Measurements from ENCODE around the gene SNX33. TPM values are rescaled to one million over a fixed set of nuclear protein-coding genes. Genes with fewer than 3 reads are reported as not detected.

The SNX33 gene
- total and polyA plus RNA-seq, 2 experiments from 2014 or later = 17.8 to 21.8 TPM

DNA sequence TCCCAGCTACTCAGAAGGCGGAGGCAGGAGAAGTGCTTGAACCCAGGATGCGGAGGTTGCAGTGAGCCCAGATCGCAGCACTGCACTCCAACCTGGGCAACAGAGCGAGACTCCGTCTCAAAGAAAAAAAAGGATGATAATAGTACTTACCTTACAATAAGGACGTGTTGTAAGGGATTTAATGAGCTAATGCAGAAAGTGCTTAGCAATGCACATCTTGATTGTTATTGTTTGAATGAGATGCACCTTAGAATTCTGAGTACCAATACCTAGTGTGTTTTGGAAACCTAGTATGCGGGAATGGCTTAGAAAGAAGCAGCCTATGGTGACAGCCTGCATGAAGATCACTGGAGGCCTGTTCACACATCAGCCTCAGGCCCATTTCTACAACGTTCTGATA, 41.7 kb upstream of the SNX33 start:
- Histone ChIP-seq H3K79me2 (no peaks in the 10 kb centered on the region), H4K20me1 (ENCODE audit: insufficient read depth, poor library complexity, severe bottlenecking) (no peaks in the 10 kb centered on the region), H3K4me1 (ENCODE audit: insufficient read depth) (no peaks in the 10 kb centered on the region), H3K4me3 (no peak overlapping the region), H2AFZ (no peak overlapping the region), H3K9me2 (replicated peaks; ENCODE audit: insufficient read depth) (no peaks in the 10 kb centered on the region), H3K27ac (no peak overlapping the region), H3K27me3 (no peaks in the 10 kb centered on the region), H3K9me3 (ENCODE audit: low read depth) (no peaks in the 10 kb centered on the region), H3K36me3 (replicated peaks; ENCODE audit: insufficient read depth, low read depth) (no peaks in the 10 kb centered on the region), H3K4me2 (no peak overlapping the region)
- WGBS (ENCODE audit: low lambda C conversion rate, missing lambda C conversion rate) = 95% methylated on average over 8 of the region's 8 CpGs
- DNase-seq (ENCODE audit: low spot score) = no peak
- TF ChIP-seq, protein P1, sequence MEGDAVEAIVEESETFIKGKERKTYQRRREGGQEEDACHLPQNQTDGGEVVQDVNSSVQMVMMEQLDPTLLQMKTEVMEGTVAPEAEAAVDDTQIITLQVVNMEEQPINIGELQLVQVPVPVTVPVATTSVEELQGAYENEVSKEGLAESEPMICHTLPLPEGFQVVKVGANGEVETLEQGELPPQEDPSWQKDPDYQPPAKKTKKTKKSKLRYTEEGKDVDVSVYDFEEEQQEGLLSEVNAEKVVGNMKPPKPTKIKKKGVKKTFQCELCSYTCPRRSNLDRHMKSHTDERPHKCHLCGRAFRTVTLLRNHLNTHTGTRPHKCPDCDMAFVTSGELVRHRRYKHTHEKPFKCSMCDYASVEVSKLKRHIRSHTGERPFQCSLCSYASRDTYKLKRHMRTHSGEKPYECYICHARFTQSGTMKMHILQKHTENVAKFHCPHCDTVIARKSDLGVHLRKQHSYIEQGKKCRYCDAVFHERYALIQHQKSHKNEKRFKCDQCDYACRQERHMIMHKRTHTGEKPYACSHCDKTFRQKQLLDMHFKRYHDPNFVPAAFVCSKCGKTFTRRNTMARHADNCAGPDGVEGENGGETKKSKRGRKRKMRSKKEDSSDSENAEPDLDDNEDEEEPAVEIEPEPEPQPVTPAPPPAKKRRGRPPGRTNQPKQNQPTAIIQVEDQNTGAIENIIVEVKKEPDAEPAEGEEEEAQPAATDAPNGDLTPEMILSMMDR (IDR thresholded peaks at IDR 0.05; ENCODE audit: poor library complexity) = no peak
- TF ChIP-seq EZH2 (IDR thresholded peaks at IDR 0.05; ENCODE audit: borderline replicate concordance) (no peak), EZH2phosphoT487 (IDR thresholded peaks at IDR 0.05; ENCODE audit: low read depth, severe bottlenecking, unreplicated experiment) (no peak)

DNA sequence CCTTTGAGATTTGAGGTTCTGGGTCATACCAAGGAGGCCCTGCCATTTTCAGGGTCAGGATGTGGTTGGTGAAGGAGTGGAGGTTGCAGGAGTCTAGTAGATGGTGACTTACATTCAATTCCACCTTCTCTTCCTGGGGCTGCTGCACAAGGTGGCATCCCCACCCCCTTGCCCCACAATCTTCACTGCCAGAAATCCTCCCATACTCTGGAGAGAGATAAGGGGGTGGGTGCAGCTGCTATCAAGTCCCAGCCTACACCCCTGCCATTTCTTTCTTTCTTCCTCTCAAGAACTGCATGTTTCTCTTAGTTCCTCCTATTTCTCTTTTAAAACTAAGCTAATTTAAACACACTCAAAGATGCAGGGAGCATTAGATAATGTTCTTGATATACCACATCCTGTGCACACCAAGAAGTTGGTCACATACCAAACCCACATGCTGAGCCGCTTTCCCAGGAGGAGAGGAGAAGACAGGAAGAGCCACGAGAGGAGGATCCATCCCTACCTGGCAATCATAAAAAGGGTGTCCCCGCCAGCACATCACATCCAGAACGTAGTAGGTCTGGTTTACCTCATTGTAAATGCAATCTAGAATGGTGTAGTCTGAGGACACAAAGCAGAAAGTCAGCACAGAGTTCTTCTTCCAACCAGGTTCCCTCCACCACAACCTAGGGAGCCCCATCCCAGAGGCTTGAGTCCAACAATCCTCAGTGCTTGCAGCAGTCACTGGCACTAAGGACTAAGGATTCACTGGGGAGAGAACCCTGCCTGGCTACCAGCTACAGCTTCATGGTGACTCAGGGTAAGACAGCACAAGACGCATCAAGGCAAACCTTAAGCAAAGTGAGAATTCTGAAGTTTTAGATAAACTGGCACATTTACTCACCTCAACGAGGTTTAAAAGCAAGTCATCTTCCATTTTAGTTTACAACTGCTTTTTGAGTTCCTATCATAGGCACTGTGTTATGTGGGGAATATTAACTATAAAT, 40.7 kb upstream of the SNX33 start:
- DNase-seq (ENCODE audit: low spot score) = no peak
- TF ChIP-seq EZH2 (IDR thresholded peaks at IDR 0.05; ENCODE audit: borderline replicate concordance) (no peak), EZH2phosphoT487 (IDR thresholded peaks at IDR 0.05; ENCODE audit: low read depth, severe bottlenecking, unreplicated experiment) (no peak)
- TF ChIP-seq, protein P1 (IDR thresholded peaks at IDR 0.05; ENCODE audit: poor library complexity) = no peak
- H3K36me3 ChIP-seq (replicated peaks; ENCODE audit: insufficient read depth, low read depth) = no peaks in the 10 kb centered on the region
- no peaks in the 10 kb centered on the region for H3K9me2 ChIP-seq (replicated peaks; ENCODE audit: insufficient read depth)
- no peaks in the 10 kb centered on the region for H3K27me3 ChIP-seq
- H3K4me2 ChIP-seq = no peak overlapping the region
- no peak overlapping the region for H2AFZ ChIP-seq
- no peaks in the 10 kb centered on the region for H3K79me2 ChIP-seq
- H3K9me3 ChIP-seq (ENCODE audit: low read depth) = no peaks in the 10 kb centered on the region
- no peak overlapping the region for H3K4me3 ChIP-seq
- WGBS (ENCODE audit: low lambda C conversion rate, missing lambda C conversion rate) = 94% methylated on average over 6 of the region's 6 CpGs
- no peaks in the 10 kb centered on the region for H4K20me1 ChIP-seq (ENCODE audit: insufficient read depth, poor library complexity, severe bottlenecking)
- no peak overlapping the region for H3K27ac ChIP-seq
- H3K4me1 ChIP-seq (ENCODE audit: insufficient read depth) = no peaks in the 10 kb centered on the region

DNA sequence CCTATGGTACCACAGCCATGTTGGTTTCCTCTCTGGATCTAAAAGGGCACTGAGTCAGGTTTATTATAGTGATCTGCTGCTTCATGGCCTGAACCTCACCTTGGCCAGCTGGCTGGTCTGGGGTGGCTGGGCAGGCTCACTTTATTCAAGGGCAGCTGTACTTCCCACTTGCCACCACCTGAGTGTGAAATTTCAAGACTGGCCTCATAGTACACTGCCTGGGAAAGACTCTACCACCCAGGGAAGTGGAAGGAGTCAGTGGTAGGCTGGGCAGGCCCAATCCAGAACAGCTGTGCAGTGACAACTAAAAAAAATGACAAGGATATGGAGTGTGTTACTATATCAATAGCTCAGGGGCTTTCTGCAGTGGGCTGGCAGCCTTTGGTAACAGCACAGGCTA, 30.9 kb upstream of the SNX33 start:
- H2AFZ ChIP-seq = no peak overlapping the region
- H3K4me2 ChIP-seq = no peak overlapping the region
- no peaks in the 10 kb centered on the region for H3K9me3 ChIP-seq (ENCODE audit: low read depth)
- TF ChIP-seq, protein P1 (IDR thresholded peaks at IDR 0.05; ENCODE audit: poor library complexity) = no peak
- TF ChIP-seq EZH2 (IDR thresholded peaks at IDR 0.05; ENCODE audit: borderline replicate concordance) = no peak
- H3K27ac ChIP-seq = no peak overlapping the region
- no peak for DNase-seq (ENCODE audit: low spot score)
- no peaks in the 10 kb centered on the region for H3K79me2 ChIP-seq
- H3K36me3 ChIP-seq (replicated peaks; ENCODE audit: insufficient read depth, low read depth) = no peaks in the 10 kb centered on the region
- no peak overlapping the region for H3K4me3 ChIP-seq
- H4K20me1 ChIP-seq (ENCODE audit: insufficient read depth, poor library complexity, severe bottlenecking) = no peaks in the 10 kb centered on the region
- H3K4me1 ChIP-seq (ENCODE audit: insufficient read depth) = no peaks in the 10 kb centered on the region
- H3K27me3 ChIP-seq = no peaks in the 10 kb centered on the region
- H3K9me2 ChIP-seq (replicated peaks; ENCODE audit: insufficient read depth) = no peaks in the 10 kb centered on the region

Data from hepatocyte (in vitro differentiated cells).